ENCODE measurements around the gene EED.
"Not testable (repeated sequence)": the region's sequence is repeated elsewhere in the genome, so short reads cannot be mapped to it uniquely, and the experiment has no call there.

Gene EED

DNA sequence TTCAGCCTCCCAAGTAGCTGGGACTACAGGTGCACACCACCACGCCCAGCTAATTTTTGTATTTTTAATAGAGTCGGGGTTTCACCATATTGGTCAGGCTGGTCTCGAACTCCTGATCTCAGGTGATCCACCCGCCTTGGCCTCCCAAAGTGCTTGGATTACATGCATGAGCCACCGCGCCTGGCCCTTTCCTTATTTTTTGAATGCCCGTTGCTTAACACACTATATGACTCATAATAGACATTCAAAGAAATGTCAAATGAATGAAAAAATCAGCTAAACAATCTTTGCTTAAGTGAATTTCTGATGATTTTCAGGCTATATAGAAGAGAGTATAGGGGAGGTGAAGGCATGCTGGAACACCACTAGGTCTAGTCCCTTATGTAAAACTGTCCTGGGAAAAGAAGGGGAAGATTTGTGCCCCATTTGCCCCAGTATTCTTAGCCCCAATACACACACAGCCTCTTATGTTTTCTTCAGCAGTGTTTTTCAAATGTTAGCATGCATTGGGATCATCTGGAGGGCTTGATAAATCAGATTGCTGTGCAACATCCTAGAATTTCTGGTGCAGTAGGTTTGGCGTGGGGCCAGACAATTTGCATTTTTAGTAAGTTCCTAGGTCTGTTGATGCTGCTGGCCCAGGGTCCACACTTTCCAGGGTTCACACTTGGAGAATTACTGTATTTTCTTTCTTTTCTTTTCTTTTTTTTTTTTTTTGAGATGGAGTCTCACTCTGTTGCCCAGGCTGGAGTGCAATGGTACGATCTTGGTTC, 45.1 kb downstream of the EED start:
- DNase-seq (ENCODE audit: extremely low read depth in 1 of 2, low read depth in 1 of 2), result not testable (repeated sequence)

DNA sequence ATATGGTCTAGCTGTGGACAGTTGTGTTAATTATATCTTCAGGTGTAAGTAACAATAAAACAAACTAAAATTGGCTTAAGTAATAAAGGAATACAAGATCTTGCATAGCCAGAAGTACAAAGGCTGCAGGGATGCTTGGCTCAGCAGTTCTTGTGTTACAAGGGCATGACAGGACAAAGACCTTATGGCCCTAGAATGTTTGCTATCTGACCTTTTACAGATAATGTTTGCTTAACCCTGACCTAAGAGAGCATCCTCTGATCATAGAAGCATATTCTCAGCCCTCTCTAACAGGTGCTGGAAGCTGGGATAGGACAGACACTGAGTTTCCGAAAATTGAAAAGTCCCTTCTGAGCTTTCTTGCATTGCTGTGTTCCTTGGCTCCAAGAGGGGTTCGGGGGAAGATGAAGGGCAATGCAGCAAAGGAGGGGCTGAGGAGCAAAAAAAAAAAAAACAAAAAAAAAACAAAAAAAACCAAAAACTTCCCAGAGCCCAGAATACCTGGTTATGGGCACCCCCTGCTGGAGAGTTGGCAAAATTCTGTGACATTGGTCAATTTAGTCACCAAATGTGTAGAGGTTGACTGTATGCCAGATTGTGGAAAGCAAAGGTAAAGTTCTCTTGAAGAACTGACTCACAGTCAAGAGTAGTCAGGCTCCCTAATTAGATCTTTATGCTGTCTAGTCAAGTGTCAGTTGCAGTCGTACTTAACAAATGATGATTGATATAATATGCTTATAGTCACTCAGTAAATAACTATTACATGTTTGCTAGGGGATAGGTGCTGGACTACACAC, 47.1 kb downstream of the EED start:
- peak in 1 of 2 donors; percentile 19 for DNase-seq (ENCODE audit: extremely low read depth in 1 of 2, low read depth in 1 of 2)

DNA sequence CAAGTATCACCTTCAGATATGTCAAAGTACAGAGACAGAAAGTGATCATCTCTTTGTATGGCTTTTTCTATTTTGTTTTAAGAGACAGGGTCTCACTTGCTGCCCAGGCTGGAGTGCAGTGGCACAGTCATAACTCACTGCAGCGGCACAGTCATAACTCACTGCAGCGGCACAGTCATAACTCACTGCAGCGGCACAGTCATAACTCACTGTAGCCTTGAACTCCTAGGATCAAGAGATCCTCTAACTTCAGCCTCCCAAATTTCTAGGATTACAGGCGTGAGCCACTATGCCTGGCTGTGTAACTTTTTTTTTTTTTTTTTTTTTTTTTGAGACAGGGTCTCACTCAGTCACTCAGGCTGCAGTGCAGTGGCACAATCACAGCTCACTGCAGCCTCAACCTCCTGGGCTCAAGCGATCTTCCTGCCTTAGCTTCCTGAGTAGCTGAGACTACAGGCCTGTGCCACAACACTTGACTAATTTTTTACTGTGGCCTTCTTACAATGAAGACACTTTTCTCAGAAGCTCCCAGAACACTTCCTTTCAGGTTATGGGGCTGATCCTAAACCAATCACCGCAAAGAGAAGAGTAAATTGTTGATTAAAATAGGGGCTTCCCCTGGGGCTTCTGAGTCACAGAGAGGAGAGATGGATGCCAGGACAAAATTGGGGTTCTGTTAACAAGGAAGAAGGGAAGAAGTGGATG, 48.5 kb downstream of the EED start:
- no peak for DNase-seq (ENCODE audit: extremely low read depth in 1 of 2, low read depth in 1 of 2)

DNA sequence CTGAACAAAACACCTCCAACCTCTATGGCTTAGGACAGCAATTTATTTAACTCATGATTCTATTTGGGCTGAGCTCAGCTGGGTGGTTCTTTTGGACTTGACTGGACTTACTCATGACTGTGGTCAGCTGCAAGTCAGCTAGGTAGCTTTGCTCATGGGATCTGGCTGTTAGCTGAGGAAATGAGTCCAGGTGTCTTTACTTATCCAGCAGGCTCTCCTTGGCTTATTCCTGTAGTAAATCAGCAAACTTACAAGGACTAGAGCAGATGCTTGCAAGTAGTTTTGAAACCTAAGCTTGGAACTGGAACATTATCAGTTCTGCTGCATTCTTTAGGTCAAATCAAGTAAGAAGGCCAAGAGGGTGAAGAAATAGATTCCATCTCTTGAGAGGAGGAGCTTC, 49.5 kb downstream of the EED start:
- DNase-seq (ENCODE audit: extremely low read depth in 1 of 2, low read depth in 1 of 2), result no peak

DNA sequence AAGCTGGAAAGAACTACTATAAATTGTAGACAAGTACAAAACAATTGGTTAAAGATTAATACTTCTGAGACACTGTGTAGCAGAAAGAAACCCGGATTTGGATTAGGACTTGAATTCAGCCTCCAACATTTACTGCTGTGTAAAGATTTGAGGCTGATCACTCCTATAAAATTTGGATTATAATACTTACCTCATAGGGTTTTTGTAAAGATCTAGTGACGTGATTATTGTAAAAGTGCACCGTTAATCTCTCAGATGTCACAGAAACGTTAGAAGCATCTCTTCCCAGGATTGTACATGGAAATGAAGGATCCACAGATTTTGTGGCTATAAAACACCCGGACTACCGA, 57.2 kb downstream of the EED start:
- no peak for DNase-seq (ENCODE audit: extremely low read depth in 1 of 2, low read depth in 1 of 2)

DNA sequence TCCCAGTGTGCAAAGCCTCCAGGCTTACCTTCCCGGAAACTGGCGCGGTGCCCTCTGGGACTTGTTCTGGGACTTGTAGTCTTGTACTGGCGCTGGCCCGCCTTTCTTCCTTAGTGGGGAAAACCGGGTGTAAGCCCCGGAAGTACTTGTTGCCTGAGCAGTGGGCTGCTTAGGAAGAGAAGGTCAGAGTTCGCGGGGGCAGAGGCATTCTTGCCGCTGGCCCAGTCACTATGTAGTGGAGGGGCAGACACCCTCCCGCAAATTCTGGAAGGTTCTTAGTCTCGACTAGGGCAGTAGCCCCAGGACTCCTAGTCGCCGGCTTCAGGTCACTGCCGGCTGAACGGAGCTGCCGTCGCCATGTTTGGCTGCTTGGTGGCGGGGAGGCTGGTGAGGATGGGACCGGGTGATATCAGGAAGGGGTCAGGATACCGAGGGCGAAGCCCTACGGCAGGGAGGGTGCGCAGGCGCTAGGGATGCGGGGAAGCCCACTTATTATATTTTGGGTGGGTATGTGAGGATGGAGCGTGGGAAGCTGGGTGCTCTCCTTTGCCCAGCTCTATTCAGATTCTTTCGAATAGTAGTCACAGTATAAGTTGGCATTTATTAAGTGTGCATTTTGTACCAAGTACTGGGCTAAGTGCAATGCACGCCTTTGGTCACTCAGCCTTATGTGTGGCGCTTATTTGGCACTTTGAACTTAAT, 57.7 kb downstream of the EED start, which contains the start of gene HIKESHI:
TSS of gene HIKESHI (plus strand) at position 149 of the 702 bp plus-strand sequence. CDS start at position 358, 209 bp downstream.
- DNase-seq (ENCODE audit: extremely low read depth in 1 of 2, low read depth in 1 of 2), result peak; percentile 83 to 85

DNA sequence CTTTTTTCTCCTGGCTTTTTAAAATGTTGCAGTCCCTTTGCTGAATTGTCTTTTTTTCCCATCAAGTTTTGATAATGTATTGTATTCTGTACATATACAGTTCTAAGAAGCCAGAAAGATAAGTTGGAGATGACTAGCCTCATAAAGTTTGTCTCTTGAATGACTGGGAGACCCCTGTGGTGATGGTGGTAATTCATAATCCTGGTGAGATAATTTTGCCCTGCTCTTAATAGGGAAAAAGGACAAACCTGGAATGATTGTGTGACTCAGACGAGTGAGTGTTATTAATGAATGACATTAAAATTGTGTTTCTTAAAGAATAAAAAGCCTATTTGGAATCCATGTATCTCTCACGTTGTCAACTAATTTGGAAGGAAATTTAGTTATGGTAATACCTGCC, 58.7 kb downstream of the EED start:
- DNase-seq (ENCODE audit: extremely low read depth in 1 of 2, low read depth in 1 of 2), result no peak

DNA sequence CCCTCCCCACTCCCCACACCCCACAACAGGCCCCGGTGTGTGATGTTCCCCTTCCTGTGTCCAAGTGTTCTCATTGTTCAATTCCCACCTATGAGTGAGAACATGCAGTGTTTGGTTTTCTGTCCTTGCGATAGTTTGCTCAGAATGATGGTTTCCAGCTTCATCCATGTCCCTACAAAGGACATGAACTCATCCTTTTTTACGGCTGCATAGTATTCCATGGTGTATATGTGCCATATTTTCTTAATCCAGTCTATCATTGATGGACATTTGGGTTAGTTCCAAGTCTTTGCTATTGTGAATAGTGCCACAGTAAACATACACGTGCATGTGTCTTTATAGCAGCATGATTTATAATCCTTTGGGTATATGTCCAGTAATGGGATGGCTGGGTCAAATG, 64.2 kb downstream of the EED start:
- not testable (repeated sequence) for DNase-seq (ENCODE audit: extremely low read depth in 1 of 2, low read depth in 1 of 2)

DNA sequence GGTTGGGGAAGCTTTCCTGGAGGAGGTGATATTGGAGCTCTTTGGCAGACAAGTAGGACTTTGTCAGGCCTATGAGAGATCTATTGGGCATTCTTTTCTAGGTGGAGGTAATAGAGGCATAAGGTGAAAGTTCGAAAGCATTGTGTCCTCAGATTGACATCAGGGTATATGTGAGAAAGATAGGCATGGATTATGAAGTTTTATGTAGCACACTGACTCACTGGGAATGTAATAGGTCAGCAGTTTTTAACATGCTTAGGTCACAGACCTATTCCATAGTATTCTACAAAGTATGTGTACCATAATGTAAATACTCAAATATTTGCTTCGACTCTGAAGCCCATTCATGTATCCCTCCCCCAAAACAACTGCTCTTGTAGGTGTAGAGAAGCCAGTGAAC, 69.2 kb downstream of the EED start:
- no peak for DNase-seq (ENCODE audit: extremely low read depth in 1 of 2, low read depth in 1 of 2)

DNA sequence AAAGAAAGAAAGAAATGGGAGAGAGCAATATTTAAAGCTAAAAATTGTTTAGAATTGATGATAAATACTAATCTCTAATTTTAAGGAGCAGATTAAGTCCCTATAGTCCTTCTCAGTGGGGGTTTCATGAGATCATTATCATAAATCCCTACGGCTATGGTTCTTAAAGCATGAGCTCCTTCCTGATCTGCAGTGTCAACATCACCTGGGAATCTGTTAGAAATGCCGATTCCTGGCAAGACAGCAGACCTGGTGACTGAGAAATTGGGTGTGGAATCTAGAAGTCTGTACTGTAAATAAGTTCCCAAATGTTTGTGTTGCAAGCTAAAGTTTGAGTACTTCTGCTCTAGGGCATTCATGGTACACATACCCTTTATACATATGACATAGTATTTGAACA, 70.1 kb downstream of the EED start:
- no peak for DNase-seq (ENCODE audit: extremely low read depth in 1 of 2, low read depth in 1 of 2)
